ENCODE data around the gene COL5A1. TPM values are rescaled to one million over a fixed set of nuclear protein-coding genes. Genes with fewer than 3 reads are reported as not detected.

COL5A1 gene
- total RNA-seq, 1 donor: 801 TPM

DNA sequence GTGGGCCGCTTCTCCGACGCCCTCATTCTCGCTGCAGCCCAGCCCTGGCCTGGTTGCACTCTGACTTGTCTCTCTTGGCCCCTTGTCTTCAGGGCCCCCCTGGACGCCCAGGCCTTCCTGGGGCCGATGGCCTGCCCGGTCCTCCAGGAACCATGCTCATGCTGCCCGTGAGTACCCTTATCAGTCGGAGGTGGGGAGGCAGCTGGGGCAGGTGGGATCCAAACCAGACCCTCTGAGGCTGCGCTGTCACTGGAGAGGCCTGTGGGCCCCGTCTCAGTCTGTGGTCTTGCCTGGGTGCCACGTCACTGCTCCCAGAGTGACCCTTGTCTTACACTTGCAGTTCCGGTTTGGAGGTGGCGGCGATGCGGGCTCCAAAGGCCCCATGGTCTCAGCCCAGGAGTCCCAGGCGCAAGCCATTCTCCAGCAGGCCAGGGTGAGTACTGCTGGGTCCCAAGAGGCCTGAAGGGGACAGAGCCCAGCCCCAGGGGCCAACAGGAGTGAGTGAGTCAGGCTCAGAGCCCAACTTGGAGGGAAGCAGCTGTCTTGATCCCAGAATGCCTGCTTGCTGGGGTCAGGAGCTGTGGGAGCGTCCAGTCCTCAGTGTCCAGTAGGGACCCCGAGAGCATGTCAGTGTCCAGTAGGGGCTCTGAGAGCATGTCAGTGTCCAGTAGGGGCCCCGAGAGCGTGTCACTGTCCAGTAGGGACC, 109.0 kb downstream of the COL5A1 start:
- H3K27ac ChIP-seq (ENCODE audit: low read depth, low read length): peak overlapping the region; percentile 19

DNA sequence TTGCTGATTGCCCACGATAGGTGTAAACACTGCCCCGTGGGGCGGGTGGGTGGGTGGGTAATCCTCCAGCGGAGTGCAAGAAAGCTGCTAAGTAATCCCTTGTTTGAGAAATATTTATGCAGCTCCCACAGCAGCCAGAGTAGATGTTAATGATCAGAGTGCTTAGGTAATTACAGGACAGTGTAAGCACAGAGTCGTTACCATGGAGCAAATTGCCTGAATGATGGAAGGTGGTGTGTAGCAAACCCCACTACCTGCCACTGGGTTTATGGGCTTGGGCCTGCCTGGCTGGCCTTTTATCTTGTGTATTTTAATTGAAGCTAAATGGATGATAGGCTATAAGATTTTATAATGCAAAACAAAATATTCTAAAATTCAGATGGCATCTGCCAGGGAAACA, 110.0 kb downstream of the COL5A1 start:
- Histone ChIP-seq H3K27me3 (ENCODE audit: insufficient read depth, low read length) (no peaks in the 10 kb centered on the region), H4K20me1 (ENCODE audit: insufficient read depth, low read length) (peaks cover 52% of the 10 kb centered on the region), H3K4me2 (ENCODE audit: insufficient read depth, low read length) (no peak overlapping the region), H2AFZ (ENCODE audit: low read length) (no peak overlapping the region), H3K4me3 (ENCODE audit: insufficient read depth, low read length) (no peak overlapping the region), H3K27ac (ENCODE audit: low read depth, low read length) (no peak overlapping the region), H3K4me1 (ENCODE audit: insufficient read depth, low read length) (no peaks in the 10 kb centered on the region), H3K36me3 (ENCODE audit: insufficient read depth, low read length) (peaks cover 90% of the 10 kb centered on the region), H3K9me3 (ENCODE audit: low read depth, low read length) (no peaks in the 10 kb centered on the region), H3K79me2 (ENCODE audit: insufficient read depth, low read length) (peaks cover 29% of the 10 kb centered on the region)
- no peak for DNase-seq (ENCODE audit: insufficient read length, low spot score, missing footprints)
- TF ChIP-seq CTCF (IDR thresholded peaks at IDR 0.05; ENCODE audit: extremely low read depth, low read depth, low read length): no peak

More for the DNA sequence above, 109.0 kb downstream of the COL5A1 start:
- Histone ChIP-seq H3K36me3 (ENCODE audit: insufficient read depth, low read length) (peaks cover 90% of the 10 kb centered on the region), H3K4me2 (ENCODE audit: insufficient read depth, low read length) (no peak overlapping the region), H2AFZ (ENCODE audit: low read length) (no peak overlapping the region), H3K9me3 (ENCODE audit: low read depth, low read length) (no peaks in the 10 kb centered on the region), H3K79me2 (ENCODE audit: insufficient read depth, low read length) (peaks cover 24% of the 10 kb centered on the region), H3K4me3 (ENCODE audit: insufficient read depth, low read length) (no peak overlapping the region), H3K27me3 (ENCODE audit: insufficient read depth, low read length) (no peaks in the 10 kb centered on the region), H3K4me1 (ENCODE audit: insufficient read depth, low read length) (no peaks in the 10 kb centered on the region), H4K20me1 (ENCODE audit: insufficient read depth, low read length) (peaks cover 53% of the 10 kb centered on the region)
- TF ChIP-seq CTCF (IDR thresholded peaks at IDR 0.05; ENCODE audit: extremely low read depth, low read depth, low read length): no peak
- DNase-seq (ENCODE audit: insufficient read length, low spot score, missing footprints): no peak

DNA sequence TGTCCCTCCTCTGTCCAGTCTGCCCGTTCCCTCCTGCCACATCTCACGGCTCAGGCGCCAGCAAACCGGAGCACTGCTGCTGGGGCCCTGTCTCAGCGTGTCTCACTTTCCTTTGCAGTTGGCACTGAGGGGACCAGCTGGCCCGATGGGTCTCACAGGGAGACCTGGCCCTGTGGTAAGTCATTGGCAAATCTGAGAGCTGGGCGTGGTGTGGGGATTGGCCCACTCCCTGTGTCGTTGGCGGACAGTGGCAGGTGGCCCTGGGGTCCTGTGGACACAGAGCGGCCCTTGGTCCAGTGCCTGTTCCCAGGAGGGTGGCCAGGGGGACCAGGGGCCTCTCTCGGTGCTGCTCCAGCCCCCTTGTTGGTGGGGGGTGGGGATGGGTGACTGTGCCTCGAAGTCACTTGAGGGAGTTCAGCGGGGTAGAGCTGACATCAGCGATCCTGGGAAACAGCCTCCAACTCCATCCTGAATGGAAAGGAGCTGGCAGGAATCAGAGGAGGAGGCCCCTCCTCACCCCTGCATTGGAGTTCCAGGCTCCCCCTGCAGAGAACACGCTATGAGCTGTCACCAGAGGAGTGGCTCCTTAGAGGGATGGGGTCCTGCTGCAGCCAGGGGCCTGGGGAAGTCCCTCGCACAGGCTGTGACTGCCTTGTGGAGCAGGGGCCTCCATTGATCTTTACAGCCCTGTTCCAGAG, 111.0 kb downstream of the COL5A1 start:
- no peak for DNase-seq (ENCODE audit: insufficient read length, low spot score, missing footprints)
- H3K27me3 ChIP-seq (ENCODE audit: insufficient read depth, low read length): no peaks in the 10 kb centered on the region
- H3K27ac ChIP-seq (ENCODE audit: low read depth, low read length): no peak overlapping the region
- H3K9me3 ChIP-seq (ENCODE audit: low read depth, low read length): no peaks in the 10 kb centered on the region
- H3K4me1 ChIP-seq (ENCODE audit: insufficient read depth, low read length): no peaks in the 10 kb centered on the region
- peaks cover 29% of the 10 kb centered on the region for H3K79me2 ChIP-seq (ENCODE audit: insufficient read depth, low read length)
- peaks cover 90% of the 10 kb centered on the region for H3K36me3 ChIP-seq (ENCODE audit: insufficient read depth, low read length)
- no peak overlapping the region for H2AFZ ChIP-seq (ENCODE audit: low read length)
- peaks cover 53% of the 10 kb centered on the region for H4K20me1 ChIP-seq (ENCODE audit: insufficient read depth, low read length)
- no peak overlapping the region for H3K4me2 ChIP-seq (ENCODE audit: insufficient read depth, low read length)
- TF ChIP-seq CTCF (IDR thresholded peaks at IDR 0.05; ENCODE audit: extremely low read depth, low read depth, low read length): no peak
- no peak overlapping the region for H3K4me3 ChIP-seq (ENCODE audit: insufficient read depth, low read length)

- H3K4me3 ChIP-seq (ENCODE audit: insufficient read depth, low read length): no peak overlapping the region
- peaks cover 29% of the 10 kb centered on the region for H3K79me2 ChIP-seq (ENCODE audit: insufficient read depth, low read length)
- TF ChIP-seq CTCF (IDR thresholded peaks at IDR 0.05; ENCODE audit: extremely low read depth, low read depth, low read length): no peak
- H3K4me2 ChIP-seq (ENCODE audit: insufficient read depth, low read length): no peak overlapping the region
- H3K27me3 ChIP-seq (ENCODE audit: insufficient read depth, low read length): no peaks in the 10 kb centered on the region
- DNase-seq (ENCODE audit: insufficient read length, low spot score, missing footprints): peak; percentile 81
- H3K9me3 ChIP-seq (ENCODE audit: low read depth, low read length): no peaks in the 10 kb centered on the region
- H3K4me1 ChIP-seq (ENCODE audit: insufficient read depth, low read length): no peaks in the 10 kb centered on the region
- no peak overlapping the region for H3K27ac ChIP-seq (ENCODE audit: low read depth, low read length)
- peaks cover 90% of the 10 kb centered on the region for H3K36me3 ChIP-seq (ENCODE audit: insufficient read depth, low read length)
- no peak overlapping the region for H2AFZ ChIP-seq (ENCODE audit: low read length)
- H4K20me1 ChIP-seq (ENCODE audit: insufficient read depth, low read length): peaks cover 53% of the 10 kb centered on the region
Observed at GRCh38 chr9:134753191-134753590, 111.6 kb downstream of the COL5A1 start.

Measured in osteoblast (primary cell).